ENCODE data around the gene SH3BGRL3.

SH3BGRL3 gene

DNA sequence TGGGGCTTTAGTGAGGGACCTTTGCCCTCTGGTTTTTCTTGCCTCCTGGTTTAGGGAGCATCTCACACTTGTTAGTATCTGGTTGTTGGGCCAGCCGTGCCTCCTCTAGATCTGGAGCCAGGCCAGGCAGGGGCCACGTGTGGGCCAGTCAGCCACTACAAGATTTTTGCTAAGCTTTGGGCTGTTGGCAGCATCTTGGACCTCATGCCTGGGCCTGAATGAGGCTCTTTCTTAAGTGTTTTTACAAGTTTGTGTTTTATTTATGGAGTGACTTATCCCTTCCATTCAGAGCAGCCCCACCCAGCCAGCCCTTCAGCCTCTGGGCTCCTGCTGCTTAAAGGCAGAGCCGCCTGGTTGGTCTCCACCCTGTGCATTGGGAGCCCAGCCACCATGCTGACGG lies 1.6 kb upstream of the SH3BGRL3 start:
- Histone ChIP-seq H3K36me3 (ENCODE audit: control insufficient read depth, insufficient read depth, low read length) (peaks cover 42% of the 10 kb centered on the region), H3K9ac (ENCODE audit: low read length) (no peak overlapping the region), H3K4me3 (ENCODE audit: low read depth, low read length) (no peak overlapping the region), H3K9me3 (ENCODE audit: control insufficient read depth, insufficient read depth, low read depth, low read length) (no peaks in the 10 kb centered on the region), H3K4me1 (ENCODE audit: control insufficient read depth, insufficient read depth, low read length) (peaks cover 34% of the 10 kb centered on the region), H3K27me3 (ENCODE audit: control insufficient read depth, insufficient read depth, low read length) (no peaks in the 10 kb centered on the region), H3K27ac (ENCODE audit: low read depth, low read length) (no peak overlapping the region)

DNA sequence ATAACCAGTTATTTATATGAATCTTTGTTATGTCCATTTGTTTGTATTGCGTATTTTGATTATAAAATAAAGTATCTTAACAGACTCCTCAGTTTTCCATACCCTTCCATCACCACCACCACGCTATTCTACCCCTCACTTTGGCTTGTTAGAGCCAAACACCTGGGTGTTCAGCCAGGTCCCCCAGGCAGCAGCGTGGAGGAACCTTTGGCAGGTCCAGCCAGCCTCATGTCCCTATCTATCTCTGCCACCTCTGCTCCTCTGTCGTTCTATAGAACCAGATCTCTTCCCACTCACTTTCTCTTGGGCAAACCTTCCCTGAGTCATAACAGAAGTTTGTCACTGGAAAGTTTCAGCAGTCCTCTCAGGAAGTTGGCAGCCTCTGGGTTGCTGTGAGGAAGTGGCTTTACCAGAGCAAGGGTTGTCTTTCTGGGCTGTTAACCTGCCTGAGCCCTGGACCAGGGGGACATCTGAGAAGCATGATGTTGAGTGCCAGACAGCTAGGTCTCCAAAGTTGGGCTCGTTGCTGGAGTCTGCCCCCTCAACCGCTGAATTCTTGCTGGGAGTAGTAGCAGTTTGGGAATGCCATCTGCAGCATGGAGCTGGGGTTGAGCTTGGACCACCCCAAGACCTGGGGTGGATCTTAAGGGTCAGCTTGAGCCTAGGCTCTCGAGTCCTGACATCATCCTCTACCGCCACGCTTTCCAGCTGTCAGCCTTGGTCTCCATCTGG lies 996 bp upstream of the SH3BGRL3 start:
- Histone ChIP-seq H3K4me1 (ENCODE audit: control insufficient read depth, insufficient read depth, low read length) (peaks cover 34% of the 10 kb centered on the region), H3K27ac (ENCODE audit: low read depth, low read length) (no peak overlapping the region)

DNA sequence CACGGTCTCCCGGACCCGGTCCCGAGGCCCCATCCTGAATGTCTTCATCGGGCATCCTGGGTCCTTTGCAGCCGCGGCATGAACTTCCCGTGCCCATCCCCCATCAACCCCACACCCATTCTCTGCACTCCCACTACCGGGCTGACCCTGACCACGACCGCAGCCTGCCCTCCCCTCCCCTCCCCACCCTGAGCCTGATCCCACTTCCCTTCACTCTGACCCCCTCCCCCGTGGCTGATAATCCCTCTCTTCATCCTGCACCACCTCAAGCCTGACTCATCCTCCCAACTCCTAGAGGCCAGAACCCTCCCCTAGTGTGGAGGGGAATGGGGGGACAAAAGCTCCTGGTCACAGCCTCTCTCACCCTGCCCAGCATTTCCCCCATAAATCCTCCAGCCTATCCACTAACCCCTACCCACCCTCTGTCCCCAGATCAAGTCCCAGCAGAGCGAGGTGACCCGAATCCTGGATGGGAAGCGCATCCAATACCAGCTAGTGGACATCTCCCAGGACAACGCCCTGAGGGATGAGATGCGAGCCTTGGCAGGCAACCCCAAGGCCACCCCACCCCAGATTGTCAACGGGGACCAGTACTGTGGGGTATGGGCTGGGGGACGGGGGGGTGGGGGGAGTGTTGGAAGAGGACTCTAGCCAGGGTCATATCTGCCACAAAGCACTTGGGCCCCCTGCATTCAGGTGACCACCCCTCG lies 602 bp downstream of the SH3BGRL3 start:
- Histone ChIP-seq H3K4me1 (ENCODE audit: control insufficient read depth, insufficient read depth, low read length) (peaks cover 45% of the 10 kb centered on the region), H3K9me3 (ENCODE audit: control insufficient read depth, insufficient read depth, low read depth, low read length) (no peaks in the 10 kb centered on the region), H3K27me3 (ENCODE audit: control insufficient read depth, insufficient read depth, low read length) (no peaks in the 10 kb centered on the region), H3K9ac (ENCODE audit: low read length) (peak overlapping the region; percentile 84), H3K4me3 (ENCODE audit: low read depth, low read length) (peak overlapping the region; percentile 77), H3K36me3 (ENCODE audit: control insufficient read depth, insufficient read depth, low read length) (peaks cover 28% of the 10 kb centered on the region), H3K27ac (ENCODE audit: low read depth, low read length) (peak overlapping the region; percentile 51; the same call in 1 of the 2 replicates)

More for the DNA sequence above, 996 bp upstream of the SH3BGRL3 start:
- Histone ChIP-seq H3K4me3 (ENCODE audit: low read depth, low read length) (peak overlapping the region; percentile 77), H3K9ac (ENCODE audit: low read length) (peak overlapping the region; percentile 84), H3K36me3 (ENCODE audit: control insufficient read depth, insufficient read depth, low read length) (peaks cover 40% of the 10 kb centered on the region), H3K9me3 (ENCODE audit: control insufficient read depth, insufficient read depth, low read depth, low read length) (no peaks in the 10 kb centered on the region), H3K27me3 (ENCODE audit: control insufficient read depth, insufficient read depth, low read length) (no peaks in the 10 kb centered on the region)

- H3K9ac ChIP-seq (ENCODE audit: low read length): no peak overlapping the region
- peaks cover 43% of the 10 kb centered on the region for H3K4me1 ChIP-seq (ENCODE audit: control insufficient read depth, insufficient read depth, low read length)
- H3K36me3 ChIP-seq (ENCODE audit: control insufficient read depth, insufficient read depth, low read length): peaks cover 24% of the 10 kb centered on the region
- no peak overlapping the region for H3K27ac ChIP-seq (ENCODE audit: low read depth, low read length)
- no peaks in the 10 kb centered on the region for H3K9me3 ChIP-seq (ENCODE audit: control insufficient read depth, insufficient read depth, low read depth, low read length)
- no peaks in the 10 kb centered on the region for H3K27me3 ChIP-seq (ENCODE audit: control insufficient read depth, insufficient read depth, low read length)
- H3K4me3 ChIP-seq (ENCODE audit: low read depth, low read length): peak overlapping the region; percentile 19; the same call in 1 of the 2 replicates
Observed at GRCh38 chr1:26281091-26281958, 1.4 kb downstream of the SH3BGRL3 start.

GRCh38 chr1:26281971-26282370 lies 2.1 kb downstream of the SH3BGRL3 start:
- H3K4me1 ChIP-seq (ENCODE audit: control insufficient read depth, insufficient read depth, low read length): peaks cover 43% of the 10 kb centered on the region
- H3K4me3 ChIP-seq (ENCODE audit: low read depth, low read length): peak overlapping the region; percentile 19; the same call in 1 of the 2 replicates
- H3K36me3 ChIP-seq (ENCODE audit: control insufficient read depth, insufficient read depth, low read length): peaks cover 17% of the 10 kb centered on the region

DNA sequence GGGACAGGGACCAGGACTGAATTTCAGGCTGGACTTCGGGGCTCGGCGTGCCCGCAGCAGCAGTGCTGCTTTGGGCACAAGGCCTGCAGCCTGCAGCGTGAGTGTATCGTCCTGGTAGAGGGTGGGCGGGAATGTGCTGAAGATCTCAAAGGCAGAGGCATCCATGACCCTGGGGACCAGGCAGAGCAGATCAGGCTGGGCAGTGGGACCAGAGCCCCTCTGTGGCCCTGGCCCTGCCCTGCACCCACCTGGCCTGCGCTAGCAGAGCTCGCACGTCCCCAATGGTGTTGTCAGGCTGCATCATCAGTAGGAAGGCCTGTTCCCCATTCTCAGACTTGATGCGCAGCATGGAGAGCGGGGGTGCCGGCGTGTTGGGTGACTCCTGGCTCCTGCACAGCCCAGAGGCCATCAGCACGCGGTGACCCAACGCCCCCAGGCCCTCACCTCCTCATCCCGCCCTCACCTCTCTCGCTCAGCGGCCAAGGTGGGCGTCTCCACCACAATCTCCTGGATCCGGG lies 2.6 kb downstream of the SH3BGRL3 start:
- Histone ChIP-seq H3K36me3 (ENCODE audit: control insufficient read depth, insufficient read depth, low read length) (peaks cover 12% of the 10 kb centered on the region), H3K27me3 (ENCODE audit: control insufficient read depth, insufficient read depth, low read length) (no peaks in the 10 kb centered on the region), H3K27ac (ENCODE audit: low read depth, low read length) (no peak overlapping the region), H3K4me1 (ENCODE audit: control insufficient read depth, insufficient read depth, low read length) (peaks cover 43% of the 10 kb centered on the region), H3K4me3 (ENCODE audit: low read depth, low read length) (no peak overlapping the region), H3K9me3 (ENCODE audit: control insufficient read depth, insufficient read depth, low read depth, low read length) (no peaks in the 10 kb centered on the region), H3K9ac (ENCODE audit: low read length) (no peak overlapping the region)

More at GRCh38 chr1:26281971-26282370, 2.1 kb downstream of the SH3BGRL3 start:
- Histone ChIP-seq H3K27me3 (ENCODE audit: control insufficient read depth, insufficient read depth, low read length) (no peaks in the 10 kb centered on the region), H3K27ac (ENCODE audit: low read depth, low read length) (no peak overlapping the region), H3K9ac (ENCODE audit: low read length) (no peak overlapping the region), H3K9me3 (ENCODE audit: control insufficient read depth, insufficient read depth, low read depth, low read length) (no peaks in the 10 kb centered on the region)

GRCh38 chr1:26283279-26283853 lies 3.5 kb downstream of the SH3BGRL3 start:
- Histone ChIP-seq H3K27ac (ENCODE audit: low read depth, low read length) (no peak overlapping the region), H3K4me1 (ENCODE audit: control insufficient read depth, insufficient read depth, low read length) (peaks cover 43% of the 10 kb centered on the region)

GRCh38 chr1:26283871-26284596 lies 4.1 kb downstream of the SH3BGRL3 start:
- Histone ChIP-seq H3K9ac (ENCODE audit: low read length) (peak overlapping the region; percentile 21), H3K27ac (ENCODE audit: low read depth, low read length) (no peak overlapping the region), H3K4me3 (ENCODE audit: low read depth, low read length) (no peak overlapping the region)

More at GRCh38 chr1:26283279-26283853, 3.5 kb downstream of the SH3BGRL3 start:
- Histone ChIP-seq H3K4me3 (ENCODE audit: low read depth, low read length) (no peak overlapping the region), H3K27me3 (ENCODE audit: control insufficient read depth, insufficient read depth, low read length) (no peaks in the 10 kb centered on the region), H3K9ac (ENCODE audit: low read length) (no peak overlapping the region), H3K9me3 (ENCODE audit: control insufficient read depth, insufficient read depth, low read depth, low read length) (no peaks in the 10 kb centered on the region), H3K36me3 (ENCODE audit: control insufficient read depth, insufficient read depth, low read length) (0 out of 2 replicates have a peak, but pooled peaks cover 3% of the 10 kb centered on the region)

GRCh38 chr1:26284597-26285347 lies 4.9 kb downstream of the SH3BGRL3 start:
- Histone ChIP-seq H3K9ac (ENCODE audit: low read length) (peak overlapping the region; percentile 21), H3K36me3 (ENCODE audit: control insufficient read depth, insufficient read depth, low read length) (no peaks in the 10 kb centered on the region), H3K27me3 (ENCODE audit: control insufficient read depth, insufficient read depth, low read length) (no peaks in the 10 kb centered on the region), H3K4me3 (ENCODE audit: low read depth, low read length) (no peak overlapping the region), H3K9me3 (ENCODE audit: control insufficient read depth, insufficient read depth, low read depth, low read length) (no peaks in the 10 kb centered on the region), H3K27ac (ENCODE audit: low read depth, low read length) (no peak overlapping the region), H3K4me1 (ENCODE audit: control insufficient read depth, insufficient read depth, low read length) (peaks cover 45% of the 10 kb centered on the region)

More at GRCh38 chr1:26283871-26284596, 4.1 kb downstream of the SH3BGRL3 start:
- Histone ChIP-seq H3K4me1 (ENCODE audit: control insufficient read depth, insufficient read depth, low read length) (peaks cover 42% of the 10 kb centered on the region), H3K36me3 (ENCODE audit: control insufficient read depth, insufficient read depth, low read length) (0 out of 2 replicates have a peak, but pooled peaks cover 2% of the 10 kb centered on the region), H3K9me3 (ENCODE audit: control insufficient read depth, insufficient read depth, low read depth, low read length) (no peaks in the 10 kb centered on the region), H3K27me3 (ENCODE audit: control insufficient read depth, insufficient read depth, low read length) (no peaks in the 10 kb centered on the region)
